ENCODE measurements around the gene JMJD6.

- TF ChIP-seq, protein P1, sequence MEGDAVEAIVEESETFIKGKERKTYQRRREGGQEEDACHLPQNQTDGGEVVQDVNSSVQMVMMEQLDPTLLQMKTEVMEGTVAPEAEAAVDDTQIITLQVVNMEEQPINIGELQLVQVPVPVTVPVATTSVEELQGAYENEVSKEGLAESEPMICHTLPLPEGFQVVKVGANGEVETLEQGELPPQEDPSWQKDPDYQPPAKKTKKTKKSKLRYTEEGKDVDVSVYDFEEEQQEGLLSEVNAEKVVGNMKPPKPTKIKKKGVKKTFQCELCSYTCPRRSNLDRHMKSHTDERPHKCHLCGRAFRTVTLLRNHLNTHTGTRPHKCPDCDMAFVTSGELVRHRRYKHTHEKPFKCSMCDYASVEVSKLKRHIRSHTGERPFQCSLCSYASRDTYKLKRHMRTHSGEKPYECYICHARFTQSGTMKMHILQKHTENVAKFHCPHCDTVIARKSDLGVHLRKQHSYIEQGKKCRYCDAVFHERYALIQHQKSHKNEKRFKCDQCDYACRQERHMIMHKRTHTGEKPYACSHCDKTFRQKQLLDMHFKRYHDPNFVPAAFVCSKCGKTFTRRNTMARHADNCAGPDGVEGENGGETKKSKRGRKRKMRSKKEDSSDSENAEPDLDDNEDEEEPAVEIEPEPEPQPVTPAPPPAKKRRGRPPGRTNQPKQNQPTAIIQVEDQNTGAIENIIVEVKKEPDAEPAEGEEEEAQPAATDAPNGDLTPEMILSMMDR (conservative IDR thresholded peaks at IDR 0.05; ENCODE audit: low read length): no peak
- TF ChIP-seq EZH2phosphoT487 (IDR thresholded peaks at IDR 0.05; ENCODE audit: borderline replicate concordance): no peak
Measured at GRCh38 chr17:76718516-76718915, 7.9 kb downstream of the JMJD6 start.

Data from Loucy (cell line).